Hematopoietic multipotent progenitor cell treated with erythropoietin and hydrocortisone succinate and interleukin-3 and kit ligand, for 15 days (in vitro differentiated cells): ENCODE results near the gene ADAMTS14.

Source experiments
- DNase-seq: peaks from one replicate; pipeline ENCODE4 v3.0.0-alpha.2; 2015; ENCODE audit warnings: low spot score

Gene ADAMTS14

DNA sequence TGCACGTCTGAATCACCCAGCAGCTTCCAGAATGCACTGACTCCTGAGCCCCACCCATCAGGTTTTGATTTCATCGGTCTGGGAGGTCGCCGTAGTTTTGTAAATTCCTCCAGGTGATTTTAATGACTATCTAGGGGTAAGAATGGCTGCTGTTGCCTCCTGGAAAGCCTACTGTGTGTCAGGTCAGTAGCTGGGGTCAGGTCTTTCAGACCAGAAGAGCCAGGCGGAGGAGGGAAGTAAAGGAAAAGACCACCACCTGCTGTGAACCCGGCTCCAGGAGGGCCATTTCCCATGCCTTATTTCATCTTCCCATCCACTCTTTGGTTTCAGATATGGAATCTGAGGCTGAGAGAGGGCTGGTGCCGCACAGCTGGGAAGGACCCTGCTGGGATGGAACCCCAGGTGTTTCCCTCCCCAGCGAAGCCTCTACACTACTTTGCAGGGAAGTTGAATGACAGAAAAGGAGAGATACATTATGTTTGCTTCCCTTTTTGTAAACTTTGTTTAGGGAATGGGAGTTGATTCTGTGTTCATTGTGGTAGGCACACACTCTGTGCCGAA, 19.8 kb downstream of the ADAMTS14 start:
- no peak for DNase-seq

DNA sequence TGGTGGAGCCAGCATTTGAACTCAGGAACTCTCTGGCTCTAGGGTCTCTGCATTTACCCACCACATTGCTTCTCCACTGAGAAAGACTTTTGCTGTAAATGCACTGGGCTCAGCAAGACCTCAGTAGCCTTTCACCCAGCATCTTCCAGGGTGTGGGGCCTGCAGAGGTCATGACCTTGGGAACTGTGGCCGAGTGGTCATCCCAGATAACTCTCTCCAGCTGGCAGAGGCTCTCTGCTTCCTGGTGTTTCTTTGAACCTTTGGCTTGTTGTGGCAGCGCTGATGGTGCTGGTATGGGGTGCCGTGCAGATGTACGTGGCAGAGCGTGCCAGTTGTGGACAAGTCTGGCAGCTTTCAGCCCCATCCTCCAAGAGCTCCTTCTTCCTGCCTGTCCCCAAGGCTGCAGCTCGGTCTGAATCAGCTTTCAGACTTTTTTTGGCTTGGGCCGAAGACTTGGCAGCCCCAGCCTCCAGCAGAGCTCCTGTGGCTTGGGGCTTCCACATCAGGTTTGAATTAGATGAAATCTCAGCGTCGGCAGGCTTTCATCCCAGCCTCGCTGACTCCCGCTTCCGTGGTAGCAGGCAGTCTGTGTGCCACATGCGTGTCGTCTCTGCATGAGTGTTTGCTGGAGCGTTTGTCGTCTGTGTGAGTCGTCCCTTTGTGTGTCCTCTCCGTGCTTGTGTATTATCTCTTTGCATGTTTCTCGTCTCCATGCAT, 21.5 kb downstream of the ADAMTS14 start:
- DNase-seq = no peak

DNA sequence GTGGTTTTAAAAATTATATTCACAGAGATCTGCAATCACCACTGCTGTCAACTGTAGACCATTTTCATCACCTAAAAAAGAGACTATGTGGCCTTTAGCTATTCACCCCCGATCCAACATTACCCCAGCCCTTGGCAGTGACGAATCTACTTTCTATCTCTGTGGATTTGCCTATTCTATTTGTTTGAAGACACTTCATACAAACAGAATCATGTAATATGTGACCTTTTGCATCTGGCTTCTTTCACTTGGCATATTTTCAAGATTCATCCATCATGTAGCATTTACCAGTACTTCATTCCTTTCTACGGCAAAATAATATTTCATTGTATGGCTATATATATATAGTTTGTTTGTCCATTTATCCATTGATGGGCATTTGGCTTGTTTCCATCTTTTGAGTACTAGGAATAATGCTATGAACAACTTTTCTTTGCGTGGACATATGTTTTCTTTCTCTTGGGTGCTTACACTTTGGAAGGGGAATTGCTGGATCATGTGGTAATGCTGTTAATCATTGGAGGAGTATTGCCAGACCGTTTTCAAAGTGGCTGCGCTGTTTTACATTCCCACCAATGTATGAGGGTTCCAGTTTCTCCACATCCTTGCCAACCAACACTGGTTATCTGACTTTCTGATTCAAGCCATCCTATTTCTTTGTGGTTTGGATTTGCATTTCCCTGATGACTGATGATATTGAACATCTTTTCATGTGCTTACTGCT, 22.3 kb downstream of the ADAMTS14 start:
- DNase-seq = no peak

DNA sequence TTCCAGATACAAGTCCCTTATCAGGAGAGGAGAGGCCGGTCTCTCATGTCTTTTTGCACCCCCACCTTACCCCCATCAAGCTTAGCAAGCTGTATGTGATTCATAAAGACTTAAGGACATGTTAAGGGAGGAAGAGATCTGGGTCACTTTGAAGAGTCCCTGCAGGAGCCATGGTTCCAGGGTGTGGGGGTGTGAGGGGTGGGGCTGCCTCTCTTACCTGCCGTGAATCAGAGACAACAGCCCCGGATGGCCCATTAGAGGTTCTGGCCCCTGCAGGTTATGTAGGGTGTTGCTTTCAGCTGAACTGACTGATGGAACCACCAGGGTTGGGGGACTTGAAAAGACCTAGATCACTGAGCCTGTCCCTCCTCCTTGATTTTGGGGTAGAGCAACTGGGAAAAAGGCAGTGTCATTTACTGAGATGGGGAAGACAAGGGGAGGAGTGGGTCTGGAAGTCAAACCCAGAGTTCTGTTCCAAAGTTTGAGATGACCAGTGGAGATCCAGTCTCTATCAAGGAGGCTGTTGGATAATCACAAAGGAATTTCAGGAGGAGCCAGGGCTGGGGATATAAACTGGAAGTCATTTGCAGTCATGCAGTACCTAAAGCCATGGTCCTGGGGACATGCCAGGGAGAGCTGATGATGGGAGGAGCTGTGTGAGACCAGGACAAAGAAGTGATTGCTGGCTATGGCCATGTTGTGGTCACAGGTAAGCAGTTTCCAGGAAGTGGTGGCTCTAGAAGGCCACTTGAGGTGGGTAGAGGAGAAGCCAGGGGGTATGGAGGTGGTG, 23.1 kb downstream of the ADAMTS14 start:
- DNase-seq = no peak

- DNase-seq = no peak
Observed at GRCh38 chr10:70698211-70698610, 25.9 kb downstream of the ADAMTS14 start.

DNA sequence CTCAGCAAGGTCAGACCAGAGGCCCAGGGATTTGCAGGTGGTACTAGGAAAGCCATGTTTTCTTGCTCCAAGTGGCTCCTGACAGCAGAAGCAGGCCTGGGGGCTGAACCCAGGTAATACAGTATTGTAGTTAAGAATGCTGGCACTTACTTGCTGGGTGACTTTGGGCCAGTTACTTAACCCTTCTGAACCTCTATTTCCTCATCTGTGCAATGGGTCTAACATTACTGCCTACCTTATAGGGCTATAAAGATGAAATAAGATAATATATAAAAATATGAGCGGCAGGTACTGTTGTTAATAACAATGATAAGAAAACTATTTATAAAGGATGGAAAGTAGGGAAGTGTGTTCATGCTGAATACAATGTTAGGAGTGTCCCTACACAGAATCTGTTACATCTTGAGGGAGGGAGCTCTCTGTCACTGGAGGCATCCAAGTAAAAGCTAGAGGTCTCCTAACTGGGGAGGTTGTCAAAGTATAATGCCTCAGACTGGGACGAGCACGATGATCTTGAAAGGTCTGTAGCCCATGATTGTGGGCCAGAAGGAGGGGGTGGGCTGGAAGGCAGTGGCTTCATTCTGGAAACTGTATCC, 26.9 kb downstream of the ADAMTS14 start:
- no peak for DNase-seq

DNA sequence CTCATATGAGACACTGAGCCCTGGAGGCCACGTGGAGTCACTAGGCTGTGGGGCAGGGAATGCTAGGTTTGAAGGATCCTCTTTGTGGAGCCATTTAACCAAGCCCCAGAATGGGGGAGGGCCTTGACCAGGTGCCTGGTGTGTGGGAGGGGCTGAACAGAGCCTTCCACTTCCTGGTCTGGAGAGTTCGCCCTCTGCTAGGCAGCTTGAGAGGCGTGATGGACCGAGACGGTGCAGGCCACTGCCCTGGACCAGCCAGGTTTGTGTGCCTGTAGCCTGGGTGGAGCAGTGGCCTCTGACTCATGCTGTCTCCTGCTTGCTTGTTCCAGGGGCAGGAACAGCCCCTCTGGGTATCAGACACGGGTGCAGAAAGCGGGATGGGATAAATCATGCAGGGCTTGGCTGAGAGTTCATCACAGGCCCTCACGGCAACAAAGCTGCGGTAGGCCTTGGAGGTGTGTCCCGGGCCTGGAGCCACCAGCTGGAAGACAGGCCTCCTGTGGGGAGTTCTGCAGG, 27.4 kb downstream of the ADAMTS14 start:
- no peak for DNase-seq

DNA sequence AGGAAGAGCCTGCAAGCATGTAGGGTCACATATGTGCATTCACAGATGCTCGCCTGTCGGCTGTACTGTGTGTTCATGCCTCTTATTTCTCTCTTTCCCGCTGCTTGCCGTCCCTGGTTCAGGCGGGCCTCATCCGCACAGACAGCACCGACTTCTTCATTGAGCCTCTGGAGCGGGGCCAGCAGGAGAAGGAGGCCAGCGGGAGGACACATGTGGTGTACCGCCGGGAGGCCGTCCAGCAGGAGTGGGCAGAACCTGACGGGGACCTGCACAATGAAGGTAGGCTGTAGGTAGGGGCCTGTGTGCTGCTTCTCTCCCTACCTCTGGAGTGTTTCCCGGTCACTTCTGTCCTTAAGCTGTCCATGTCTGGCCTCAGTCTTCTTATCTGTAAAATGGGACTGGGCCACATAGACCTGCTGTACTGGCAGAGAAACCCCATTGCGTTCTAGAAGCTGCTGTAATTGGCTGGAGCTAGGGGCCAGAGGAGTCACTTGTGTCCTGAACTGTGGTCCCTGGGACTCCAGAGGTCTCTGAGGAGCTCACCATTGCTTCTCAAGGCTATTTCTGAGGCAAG, 30.0 kb downstream of the ADAMTS14 start:
- DNase-seq = no peak

GRCh38 chr10:70704211-70704610, 31.9 kb downstream of the ADAMTS14 start:
- no peak for DNase-seq

- no peak for DNase-seq
Observed at GRCh38 chr10:70705121-70705861, 33.0 kb downstream of the ADAMTS14 start.

- no peak for DNase-seq
Observed at GRCh38 chr10:70711177-70711576, 38.9 kb downstream of the ADAMTS14 start.

- no peak for DNase-seq
Observed at GRCh38 chr10:70711911-70712310, 39.6 kb downstream of the ADAMTS14 start.

GRCh38 chr10:70714245-70714644, 41.9 kb downstream of the ADAMTS14 start:
- DNase-seq = no peak

DNA sequence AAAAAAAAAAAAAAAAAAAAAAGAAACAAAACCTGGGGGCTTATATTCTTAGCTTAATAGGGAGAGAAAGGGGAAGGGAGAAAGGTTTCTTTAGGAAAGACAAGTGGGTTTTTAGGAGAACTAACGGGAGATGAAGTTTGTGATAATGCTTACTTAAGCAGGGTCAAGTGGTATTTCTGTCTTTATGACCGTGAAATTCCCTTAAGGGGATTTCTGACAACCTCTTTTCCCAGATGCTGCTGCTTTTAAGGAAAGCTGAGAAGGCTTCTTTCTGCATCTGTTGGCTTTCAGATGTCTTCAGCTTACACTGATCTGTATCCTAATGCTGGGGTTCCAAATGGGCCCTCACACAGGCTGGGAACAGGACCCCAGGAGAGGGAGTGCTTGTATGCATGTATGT, 42.6 kb downstream of the ADAMTS14 start:
- no peak for DNase-seq

- no peak for DNase-seq
Observed at GRCh38 chr10:70715853-70716795, 43.8 kb downstream of the ADAMTS14 start.

GRCh38 chr10:70722820-70723424, 50.6 kb downstream of the ADAMTS14 start:
- no peak for DNase-seq

DNA sequence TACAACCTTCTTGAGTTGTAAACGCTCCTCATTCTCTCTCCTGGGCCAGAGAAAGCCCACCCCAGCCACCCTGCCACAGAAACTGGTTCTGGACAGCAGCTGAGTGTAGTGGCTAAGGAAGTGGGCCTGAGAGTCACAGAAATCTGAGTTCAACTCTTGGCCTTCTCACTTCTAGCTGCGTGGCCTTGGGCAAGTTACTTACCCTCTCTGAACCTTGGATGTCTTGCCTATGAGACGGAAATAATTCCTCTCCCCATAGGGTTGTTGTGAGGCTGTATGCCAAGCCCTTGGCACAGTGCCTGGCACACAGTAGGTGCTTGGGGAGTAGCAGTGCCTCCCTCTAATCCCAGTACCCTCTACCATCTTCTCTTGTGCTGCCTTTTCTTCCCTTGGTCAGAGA, 51.5 kb downstream of the ADAMTS14 start:
- DNase-seq = no peak

DNA sequence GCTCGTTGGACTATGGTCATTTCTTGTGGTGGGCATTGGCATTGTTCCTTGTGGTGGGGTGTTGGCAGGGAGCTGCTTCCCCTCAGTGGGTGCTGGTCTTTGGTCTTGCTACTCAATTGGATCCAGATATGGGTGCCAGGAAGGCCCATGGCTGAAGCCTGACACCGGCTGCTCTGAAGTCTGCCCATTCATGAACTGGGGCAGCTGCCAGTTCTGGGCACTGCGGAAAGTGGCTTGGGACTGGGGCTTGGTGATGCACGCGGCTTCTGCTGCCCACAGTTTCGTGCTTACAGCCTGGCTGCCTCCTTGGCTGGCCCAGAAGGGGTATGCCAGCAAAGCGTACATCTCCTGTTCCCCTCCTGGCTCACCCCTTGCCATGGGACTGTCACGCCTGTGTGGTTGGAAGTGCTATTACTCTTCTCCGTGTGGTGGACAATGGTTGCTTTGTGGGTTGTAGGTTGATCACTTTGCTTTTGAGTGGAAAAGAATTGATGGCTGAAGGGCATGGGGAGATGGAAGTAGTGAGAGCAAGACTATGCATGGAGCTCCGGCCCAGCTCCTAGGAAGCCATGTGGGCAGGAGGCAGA, 54.7 kb downstream of the ADAMTS14 start:
- no peak for DNase-seq

GRCh38 chr10:70728328-70728727, 56.0 kb downstream of the ADAMTS14 start:
- DNase-seq = no peak
